Ureter (tissue), 1 donor: ENCODE results near the gene AOC3. TPM values are rescaled to one million over a fixed set of nuclear protein-coding genes. Genes with fewer than 3 reads are reported as not detected.

Source experiments
- DNase-seq: peaks from one replicate; pipeline ENCODE4 v3.0.0-alpha.2; 2020; ENCODE audit warnings: low spot score
- total RNA-seq: library from RNA; stranded (reverse); gene quantifications from one replicate; pipeline ENCODE4 v1.2.4, GENCODE V29; 2023
- donor health status: DM: yes; HTN: yes; CAD: no.

Gene AOC3, protein sequence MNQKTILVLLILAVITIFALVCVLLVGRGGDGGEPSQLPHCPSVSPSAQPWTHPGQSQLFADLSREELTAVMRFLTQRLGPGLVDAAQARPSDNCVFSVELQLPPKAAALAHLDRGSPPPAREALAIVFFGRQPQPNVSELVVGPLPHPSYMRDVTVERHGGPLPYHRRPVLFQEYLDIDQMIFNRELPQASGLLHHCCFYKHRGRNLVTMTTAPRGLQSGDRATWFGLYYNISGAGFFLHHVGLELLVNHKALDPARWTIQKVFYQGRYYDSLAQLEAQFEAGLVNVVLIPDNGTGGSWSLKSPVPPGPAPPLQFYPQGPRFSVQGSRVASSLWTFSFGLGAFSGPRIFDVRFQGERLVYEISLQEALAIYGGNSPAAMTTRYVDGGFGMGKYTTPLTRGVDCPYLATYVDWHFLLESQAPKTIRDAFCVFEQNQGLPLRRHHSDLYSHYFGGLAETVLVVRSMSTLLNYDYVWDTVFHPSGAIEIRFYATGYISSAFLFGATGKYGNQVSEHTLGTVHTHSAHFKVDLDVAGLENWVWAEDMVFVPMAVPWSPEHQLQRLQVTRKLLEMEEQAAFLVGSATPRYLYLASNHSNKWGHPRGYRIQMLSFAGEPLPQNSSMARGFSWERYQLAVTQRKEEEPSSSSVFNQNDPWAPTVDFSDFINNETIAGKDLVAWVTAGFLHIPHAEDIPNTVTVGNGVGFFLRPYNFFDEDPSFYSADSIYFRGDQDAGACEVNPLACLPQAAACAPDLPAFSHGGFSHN
- total RNA-seq: 89.9 TPM

DNA sequence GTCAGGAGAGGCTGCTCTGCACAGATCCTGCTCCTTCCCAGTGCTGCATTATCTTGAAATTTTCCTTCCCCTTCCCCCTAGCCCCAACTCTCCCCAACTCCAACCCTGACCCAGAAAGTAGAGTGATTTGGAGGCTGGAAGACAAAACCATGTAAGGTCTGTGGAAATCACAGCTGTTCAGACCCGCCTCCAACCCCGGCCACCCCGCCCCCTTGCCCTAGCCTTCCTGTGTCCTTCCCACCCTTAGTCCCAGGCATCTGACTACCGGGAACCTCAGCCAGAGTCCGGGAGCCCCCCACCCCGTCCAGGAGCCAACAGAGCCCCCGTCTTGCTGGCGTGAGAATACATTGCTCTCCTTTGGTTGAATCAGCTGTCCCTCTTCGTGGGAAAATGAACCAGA lies at the start of gene AOC3:
Gene AOC3, plus strand, starts transcription at position 246 of the 400 bp plus-strand sequence. Its CDS starts 145 bp downstream, at position 391.
- DNase-seq: peak; percentile 77

- no peak for DNase-seq
Measured at GRCh38 chr17:42803074-42803883, 47.7 kb upstream of the AOC3 start.

- DNase-seq: no peak
Measured at GRCh38 chr17:42804918-42805367, 46.1 kb upstream of the AOC3 start.

- DNase-seq: no peak
Measured at GRCh38 chr17:42806249-42806648, 44.8 kb upstream of the AOC3 start.

- DNase-seq: no peak
Measured at GRCh38 chr17:42809250-42809649, 41.7 kb upstream of the AOC3 start.

- no peak for DNase-seq
Measured at GRCh38 chr17:42814633-42815399, 36.2 kb upstream of the AOC3 start.

GRCh38 chr17:42817866-42818265 lies 33.1 kb upstream of the AOC3 start:
- no peak for DNase-seq

GRCh38 chr17:42818379-42818778 lies 32.6 kb upstream of the AOC3 start:
- DNase-seq: no peak

GRCh38 chr17:42819939-42820535 lies 31.0 kb upstream of the AOC3 start:
- no peak for DNase-seq

DNA sequence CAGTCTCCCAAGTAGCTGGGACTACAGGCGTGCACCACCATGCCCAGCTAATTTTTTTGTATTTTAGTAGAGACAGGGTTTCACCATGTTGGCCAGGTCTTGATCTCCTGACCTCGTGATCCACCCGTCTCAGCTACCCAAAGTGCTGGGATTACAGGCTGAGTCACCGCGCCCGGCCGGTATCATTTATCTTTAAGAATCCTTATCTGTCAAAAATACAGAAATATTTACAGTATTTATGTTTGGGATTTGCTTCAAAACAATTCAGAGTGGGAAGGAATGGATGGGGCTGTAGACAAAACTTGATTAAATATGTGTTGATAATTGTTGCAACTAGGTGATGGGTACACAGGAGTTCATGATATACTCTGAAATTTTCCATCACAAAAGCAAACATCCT lies 29.8 kb upstream of the AOC3 start:
- DNase-seq: no peak

DNA sequence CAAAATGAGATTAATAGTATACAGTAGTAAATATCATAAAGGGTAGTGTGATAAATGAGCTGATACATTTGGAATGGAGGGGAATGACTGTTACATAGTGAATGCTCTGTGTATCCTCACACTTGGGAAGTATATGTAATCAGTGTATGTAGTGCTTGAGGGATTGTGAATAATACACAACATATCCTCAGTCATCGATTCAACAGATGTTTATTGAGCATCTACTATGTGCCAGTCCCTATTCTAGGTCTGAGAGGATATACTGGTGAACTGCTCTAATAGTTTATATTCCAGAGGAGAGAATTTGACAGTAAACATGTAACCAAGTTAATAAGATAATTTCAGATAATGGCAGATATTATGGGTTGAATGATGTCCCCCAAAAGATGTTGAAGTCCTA lies 23.5 kb upstream of the AOC3 start:
- DNase-seq: no peak

GRCh38 chr17:42830971-42831370 lies 20.0 kb upstream of the AOC3 start:
- DNase-seq: no peak

- DNase-seq: no peak
Measured at GRCh38 chr17:42832213-42832933, 18.6 kb upstream of the AOC3 start.

GRCh38 chr17:42832934-42833766 lies 17.8 kb upstream of the AOC3 start, which contains the start of gene PSME3:
PSME3 (plus strand) TSS chr17:42833397; CDS start chr17:42833632, 235 bp downstream.
- DNase-seq: peak; percentile 90

DNA sequence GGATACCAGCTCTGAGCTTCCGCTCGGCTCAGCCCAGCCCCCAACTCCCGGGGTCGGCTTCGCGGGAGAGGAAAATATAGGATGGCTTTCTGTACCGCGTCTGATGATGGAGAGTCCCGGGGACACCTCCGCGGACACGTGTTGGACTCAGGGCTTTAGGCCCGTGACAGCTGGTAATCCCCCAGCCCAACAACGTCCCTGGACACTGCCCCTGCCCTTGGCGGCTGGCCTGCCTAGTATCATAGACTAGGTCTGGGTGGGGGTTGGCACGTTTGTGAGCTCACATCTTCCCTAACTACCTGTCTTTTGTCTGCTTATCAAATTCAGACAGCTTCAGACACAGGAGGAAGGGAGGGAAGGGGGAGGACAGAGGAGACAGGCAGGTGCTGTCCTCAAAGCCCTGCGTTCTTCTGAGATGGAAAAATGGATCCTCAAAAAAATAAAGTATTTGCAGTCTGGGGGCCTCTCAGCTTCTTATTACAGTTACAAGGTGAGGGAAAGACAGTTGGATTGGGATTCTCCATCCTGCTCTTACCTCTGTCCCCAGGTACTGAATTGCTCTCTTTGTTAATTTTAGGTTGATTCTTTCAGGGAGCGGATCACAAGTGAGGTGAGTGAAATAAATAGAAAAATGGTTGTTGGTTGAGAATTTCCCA lies 17.1 kb upstream of the AOC3 start:
- no peak for DNase-seq

GRCh38 chr17:42835732-42836131 lies 15.3 kb upstream of the AOC3 start:
- DNase-seq: no peak

DNA sequence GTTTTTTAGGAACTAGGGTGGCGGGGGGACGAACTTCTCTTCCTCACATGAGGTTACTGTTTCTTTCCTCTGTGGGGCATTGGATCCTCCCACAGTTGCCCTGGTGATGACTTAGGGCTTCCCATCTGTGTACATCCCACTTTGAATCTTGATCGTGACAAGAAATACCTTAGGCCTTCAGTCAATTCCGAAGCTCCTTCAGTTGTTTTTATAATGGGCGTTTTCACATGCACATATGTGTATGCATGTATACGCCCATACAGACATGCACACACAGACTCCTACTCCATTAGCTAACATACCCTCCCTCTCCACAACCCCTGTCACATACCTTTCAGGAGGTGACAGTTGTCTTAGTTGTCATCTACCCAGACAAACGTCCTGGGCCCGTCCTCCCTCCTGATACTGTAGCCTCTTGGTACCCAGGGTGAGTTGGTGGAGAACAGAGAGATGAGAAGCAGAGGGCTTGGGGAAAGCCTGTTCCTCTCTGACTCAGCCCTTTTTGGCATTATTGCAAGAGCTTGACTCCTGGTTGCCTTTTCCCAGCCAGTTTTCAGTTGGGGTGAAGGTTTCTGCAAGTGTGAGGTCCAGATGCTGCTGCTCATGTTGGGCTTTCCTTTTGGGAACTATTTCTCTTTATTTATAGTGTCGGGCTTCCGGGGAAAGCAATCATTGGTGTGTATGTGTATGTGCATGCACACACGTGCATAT lies 8.9 kb upstream of the AOC3 start:
- no peak for DNase-seq

- no peak for DNase-seq
Measured at GRCh38 chr17:42843358-42843934, 7.6 kb upstream of the AOC3 start.
